GM19351 (cell line): ENCODE measurements around the gene GLIS1.

ENCODE experiments used
- ATAC-seq: cut with Tn5 transposase; IDR thresholded peaks from one replicate; pipeline ENCODE4 v1.9.1; 2021; ENCODE audit warnings: mild to moderate bottlenecking, moderate library complexity; ENCODE audit not compliant: unreplicated experiment

Gene GLIS1

GRCh38 chr1:53680868-53681267, 58.1 kb downstream of the GLIS1 start:
- no peak for ATAC-seq

DNA sequence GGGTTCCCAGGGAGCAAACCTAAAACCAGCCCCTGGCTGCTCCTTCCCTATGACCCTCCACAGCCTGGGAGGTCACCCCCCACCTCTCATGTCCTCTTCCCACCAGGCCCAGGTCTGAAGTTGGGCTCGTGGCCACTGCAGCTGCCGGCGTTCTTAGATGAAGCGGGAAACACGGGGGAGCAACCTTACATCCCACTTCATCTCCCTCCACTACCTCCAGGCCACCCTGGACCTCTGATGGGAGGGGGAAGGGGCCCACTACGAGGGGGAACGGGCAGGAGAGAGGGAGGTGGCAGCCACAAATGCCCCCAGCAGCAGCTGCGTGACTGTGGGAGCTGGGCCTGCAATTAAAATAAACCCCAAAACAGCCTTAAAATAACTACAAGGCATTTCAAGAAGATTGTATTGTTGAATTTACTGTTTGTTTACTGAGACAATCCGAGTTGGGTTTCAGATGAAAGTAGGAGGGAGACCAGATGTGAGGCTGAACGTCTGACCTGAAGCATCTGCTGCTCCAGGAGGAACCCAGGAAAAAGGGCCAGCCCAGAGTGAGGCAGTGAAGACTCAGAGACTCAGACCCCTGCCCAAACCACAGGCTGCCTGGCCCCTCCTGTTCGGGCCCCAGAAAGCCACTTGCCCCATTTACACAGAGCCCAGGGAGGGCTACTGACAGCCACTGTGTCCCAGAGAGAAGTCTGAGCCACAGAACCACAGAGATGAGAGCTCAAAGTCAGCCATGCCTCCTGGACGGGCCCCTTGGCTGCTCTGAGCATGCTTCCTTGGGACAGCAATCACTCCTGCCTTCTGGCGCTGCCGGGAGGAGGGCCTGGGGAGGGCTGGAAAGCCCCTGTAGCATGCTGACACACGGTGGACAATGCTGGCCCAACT, 59.8 kb downstream of the GLIS1 start:
- ATAC-seq = no peak

- ATAC-seq = no peak
These were observed 60.5 kb downstream of the GLIS1 start for GRCh38 chr1:53678507-53678906.

DNA sequence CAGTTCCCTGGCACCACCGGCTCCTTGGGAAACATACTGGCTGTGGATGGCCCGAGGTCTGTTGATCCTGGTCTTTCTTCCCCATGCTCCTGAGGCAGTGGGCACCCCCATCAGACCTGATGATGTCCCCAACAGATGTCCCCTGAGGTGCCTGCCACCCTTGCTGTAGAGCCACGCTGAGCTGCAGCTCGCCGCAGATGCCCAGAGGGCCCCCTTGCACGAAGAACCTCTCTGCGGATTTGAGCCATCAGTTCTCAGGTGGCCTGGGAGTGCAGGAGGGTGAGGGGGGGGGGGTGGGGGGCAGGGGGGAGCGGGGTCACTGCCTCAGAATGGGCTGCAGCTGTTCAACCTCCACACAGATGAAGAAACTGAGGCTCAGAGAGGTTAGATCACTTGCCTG, 60.9 kb downstream of the GLIS1 start:
- no peak for ATAC-seq

DNA sequence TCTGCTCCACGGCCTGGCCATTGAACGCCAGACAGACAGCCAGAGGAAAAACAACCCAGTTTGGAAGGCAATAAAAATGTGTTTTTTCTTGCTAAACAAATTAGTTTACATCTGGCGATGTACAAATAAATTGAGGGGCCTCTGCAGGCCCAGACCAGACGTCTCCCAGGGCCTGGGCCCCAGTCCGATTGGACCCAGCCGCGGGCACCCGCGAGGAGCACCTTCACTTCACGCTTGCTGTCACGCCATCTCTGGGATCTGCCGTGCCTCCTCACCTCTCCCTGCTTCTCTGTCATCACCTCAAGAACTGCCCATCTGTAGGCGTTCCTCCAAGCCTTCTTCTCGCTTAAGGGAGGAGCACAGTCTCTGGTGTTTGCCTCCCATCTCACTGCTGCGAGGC, 61.5 kb downstream of the GLIS1 start:
- ATAC-seq = no peak

GRCh38 chr1:53672785-53673184, 66.2 kb downstream of the GLIS1 start:
- no peak for ATAC-seq

- no peak for ATAC-seq
These were observed 66.7 kb downstream of the GLIS1 start for GRCh38 chr1:53672243-53672642.

GRCh38 chr1:53669621-53670191, 69.3 kb downstream of the GLIS1 start:
- ATAC-seq = no peak

- no peak for ATAC-seq
These were observed 72.4 kb downstream of the GLIS1 start for GRCh38 chr1:53666566-53666965.

GRCh38 chr1:53665996-53666395, 73.0 kb downstream of the GLIS1 start:
- no peak for ATAC-seq

DNA sequence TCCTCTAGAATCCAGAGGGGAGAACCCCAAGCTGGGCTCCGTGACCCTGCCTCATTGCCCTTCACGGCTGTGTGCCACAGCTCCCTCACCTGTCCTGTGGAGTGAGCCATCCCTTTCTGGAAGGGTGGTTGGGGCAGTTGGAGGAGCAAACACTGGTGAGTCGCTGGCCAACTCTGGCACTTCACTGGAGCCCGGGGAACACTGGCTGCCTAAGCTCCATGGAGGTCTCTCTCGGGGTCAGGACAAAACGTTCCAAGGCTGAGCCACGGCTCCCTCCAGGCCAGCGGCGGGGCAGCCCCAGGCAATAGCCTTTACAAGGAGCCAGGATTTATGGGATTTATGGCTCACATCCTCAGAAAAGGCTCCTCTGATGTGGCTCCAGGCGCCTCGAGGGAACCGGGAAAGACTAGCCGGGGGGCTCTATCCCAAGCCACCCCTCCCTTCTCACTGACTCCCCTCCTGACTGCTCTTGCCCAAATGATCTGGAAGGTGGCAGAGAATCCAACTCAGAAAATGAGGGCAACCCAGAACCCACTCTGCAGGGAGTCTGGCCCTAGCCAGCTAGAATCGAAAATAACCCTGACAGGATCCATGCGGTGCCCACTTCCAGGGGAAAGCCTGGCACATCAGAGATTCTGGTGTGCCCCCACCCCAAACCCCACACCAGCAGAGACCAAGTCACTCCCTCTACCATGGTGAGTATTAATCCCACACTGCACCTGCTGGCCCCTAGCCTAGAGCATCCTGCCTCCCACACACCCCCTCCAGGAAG, 75.2 kb downstream of the GLIS1 start:
- ATAC-seq = no peak

DNA sequence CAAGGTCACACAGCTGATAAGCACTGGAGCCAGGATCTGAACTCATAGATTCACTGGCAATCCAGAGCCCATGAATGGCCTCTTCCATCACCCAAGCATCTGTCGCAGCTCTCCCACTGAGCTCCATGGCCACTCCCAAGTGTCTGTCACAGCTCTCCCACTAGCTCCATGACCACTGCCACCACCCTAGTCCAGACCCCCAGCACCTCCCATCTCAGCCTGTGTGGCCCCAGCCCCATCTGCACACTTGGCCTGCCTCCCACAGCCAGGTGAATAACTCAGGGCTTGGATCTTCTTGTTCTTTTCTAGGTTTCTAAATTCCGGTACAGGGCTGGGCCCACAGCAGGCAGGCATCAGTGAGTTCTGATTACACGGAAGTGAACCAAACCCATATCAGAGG, 76.0 kb downstream of the GLIS1 start:
- ATAC-seq = no peak

GRCh38 chr1:53662169-53662568, 76.8 kb downstream of the GLIS1 start:
- no peak for ATAC-seq

DNA sequence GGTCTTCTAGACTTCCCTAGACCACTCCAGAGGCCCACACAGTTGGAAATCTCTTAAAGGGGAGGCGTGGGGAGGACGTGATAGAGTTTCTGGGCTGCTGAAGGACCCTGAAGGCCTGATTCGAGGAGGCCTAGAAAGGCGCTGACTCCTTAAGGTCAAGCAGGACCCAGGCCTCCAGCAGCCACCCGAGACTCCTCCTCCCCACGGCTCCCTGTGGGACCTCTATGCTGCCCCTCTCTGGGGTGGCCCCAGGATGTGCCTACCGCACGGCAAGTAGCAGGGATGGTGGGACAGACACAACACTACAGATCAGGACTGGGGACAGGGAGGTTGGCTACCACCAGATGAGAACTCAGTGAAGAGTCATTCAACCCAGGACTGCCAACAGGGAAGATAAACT, 77.5 kb downstream of the GLIS1 start:
- no peak for ATAC-seq

GRCh38 chr1:53660666-53661065, 78.3 kb downstream of the GLIS1 start:
- ATAC-seq = no peak

DNA sequence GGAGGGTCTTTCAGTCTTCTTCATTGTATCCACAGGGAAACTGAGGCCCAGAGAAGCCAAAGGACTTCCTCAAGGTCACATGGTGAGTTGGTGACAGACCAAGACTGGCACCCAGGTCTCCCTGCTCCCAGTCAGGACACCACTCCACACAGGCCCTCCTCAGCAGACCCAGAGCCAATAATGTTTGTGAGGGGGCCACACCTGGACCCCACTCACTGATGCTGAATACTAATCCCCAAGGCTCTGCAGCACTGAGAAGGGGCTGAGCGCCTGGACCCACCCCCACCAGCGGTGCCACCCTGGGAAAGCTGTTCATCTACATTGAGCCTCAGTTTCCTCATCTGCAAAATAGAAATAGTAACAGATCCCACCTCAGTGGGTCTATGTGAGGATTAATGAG, 79.5 kb downstream of the GLIS1 start:
- no peak for ATAC-seq

DNA sequence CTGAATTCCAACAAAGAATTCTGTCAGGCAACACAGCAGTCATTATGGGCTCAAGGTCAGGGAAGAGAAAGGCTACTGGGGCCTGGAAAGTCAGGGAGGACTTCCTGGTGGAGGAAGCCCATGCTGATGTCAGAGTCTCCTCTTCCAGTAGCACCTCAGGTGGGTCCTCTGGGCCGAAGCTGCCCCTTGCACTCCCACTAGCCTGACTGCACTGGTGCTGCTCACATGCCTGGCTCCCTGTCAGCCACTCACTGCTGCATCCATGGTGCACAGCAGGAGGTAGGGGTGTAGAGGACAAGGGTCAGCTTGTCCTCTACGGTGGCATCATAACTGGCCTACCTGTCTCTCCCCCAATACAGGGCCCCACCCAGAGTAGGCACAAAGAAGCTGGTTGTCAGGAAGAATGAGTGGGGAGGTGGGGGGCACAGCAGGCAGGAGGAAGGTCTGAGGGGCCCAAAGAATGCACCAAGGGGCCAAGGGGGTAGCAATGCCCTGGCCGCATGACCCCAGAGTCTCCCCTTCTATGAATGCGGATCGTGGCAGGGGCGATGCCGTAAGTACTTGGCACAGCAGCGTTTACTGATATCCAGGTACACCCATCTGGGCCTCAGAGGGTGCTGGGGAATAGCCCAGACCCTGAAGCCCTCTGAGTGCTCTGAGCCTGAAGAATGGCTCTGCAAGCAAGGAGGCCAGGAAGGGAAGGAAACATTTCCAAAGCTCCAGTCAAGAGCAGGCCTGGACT, 80.3 kb downstream of the GLIS1 start:
- ATAC-seq = no peak

GRCh38 chr1:53657891-53658396, 81.0 kb downstream of the GLIS1 start:
- no peak for ATAC-seq

- ATAC-seq = no peak
These were observed 81.5 kb downstream of the GLIS1 start for GRCh38 chr1:53657531-53657805.

DNA sequence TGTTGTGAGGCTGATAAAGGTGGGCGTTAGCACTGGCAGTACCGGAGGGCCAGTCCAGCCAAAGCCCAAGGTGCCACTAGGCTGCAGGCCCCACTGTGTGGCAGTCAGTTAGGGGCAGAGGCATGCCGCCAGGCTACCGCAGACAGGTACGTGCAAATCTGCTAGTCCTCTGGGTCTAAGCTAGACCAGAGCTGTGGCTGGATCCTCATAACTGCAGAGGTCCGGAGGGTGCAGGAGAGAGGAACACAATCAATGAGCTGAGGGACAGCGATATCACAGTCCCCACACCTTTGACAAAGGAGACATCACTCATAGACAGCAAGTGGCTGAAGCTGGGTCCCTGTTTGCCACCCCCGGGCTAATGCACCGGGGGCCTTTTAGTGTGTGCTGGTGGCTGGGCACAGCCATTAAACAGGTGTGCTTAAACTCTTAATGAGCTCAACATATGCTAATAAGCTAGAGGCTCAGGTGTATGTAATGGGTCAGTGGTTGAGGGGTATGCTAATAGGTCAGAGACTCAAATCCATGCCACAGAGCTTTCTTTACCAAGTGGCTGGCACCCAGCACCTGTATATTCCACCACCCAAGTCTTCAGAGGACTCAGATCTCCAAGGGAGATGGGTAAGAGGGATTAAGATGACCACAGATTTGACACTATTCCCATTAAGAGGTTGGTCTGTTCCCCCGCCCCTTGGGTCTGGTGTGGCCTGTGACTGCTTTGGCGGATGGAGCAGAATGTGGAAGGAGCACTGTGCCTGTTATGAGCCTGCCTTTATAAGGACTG, 82.0 kb downstream of the GLIS1 start:
- no peak for ATAC-seq
